ENCODE data around the gene KRT80.

Gene KRT80

GRCh38 chr12:52198454-52199215, 6.8 kb upstream of the KRT80 start:
- DNase-seq (ENCODE audit: low read depth in 2 of 2): no peak

- DNase-seq (ENCODE audit: low read depth in 2 of 2): no peak
These were observed 5.8 kb upstream of the KRT80 start for GRCh38 chr12:52197371-52198231.

DNA sequence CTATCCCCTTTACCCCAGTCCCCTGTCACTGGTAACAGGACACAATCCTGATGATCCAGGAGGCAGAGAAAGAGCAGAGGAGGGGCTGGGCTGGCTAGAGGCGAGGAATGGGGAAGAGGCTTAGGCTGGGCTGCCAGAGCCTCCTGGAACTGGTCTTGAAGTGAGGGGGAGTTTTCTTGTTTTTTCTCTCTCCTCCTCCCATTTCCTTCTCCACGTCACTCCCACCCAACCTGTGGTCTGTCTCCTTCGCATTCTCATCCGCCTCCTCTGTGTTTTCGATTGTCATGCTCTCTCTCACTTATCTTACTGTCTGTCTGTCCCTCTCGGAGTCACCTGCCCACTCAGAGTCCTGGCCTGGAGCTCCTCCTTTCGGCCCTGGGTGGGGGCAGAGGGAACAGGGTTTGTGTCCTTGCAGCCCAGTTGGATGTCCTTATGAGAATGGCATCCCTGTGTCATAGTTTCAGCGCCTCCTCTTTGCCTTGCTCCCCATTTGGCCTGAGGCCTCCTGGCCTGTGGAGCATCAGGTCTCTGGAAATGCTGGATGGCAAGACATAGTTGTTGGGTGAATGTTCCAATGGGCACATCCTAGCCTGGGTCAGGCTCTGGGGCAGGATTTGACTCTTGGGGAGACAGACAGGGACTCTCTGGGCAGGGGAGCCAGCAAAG, 3.4 kb upstream of the KRT80 start:
- DNase-seq (ENCODE audit: low read depth in 2 of 2): no peak

DNA sequence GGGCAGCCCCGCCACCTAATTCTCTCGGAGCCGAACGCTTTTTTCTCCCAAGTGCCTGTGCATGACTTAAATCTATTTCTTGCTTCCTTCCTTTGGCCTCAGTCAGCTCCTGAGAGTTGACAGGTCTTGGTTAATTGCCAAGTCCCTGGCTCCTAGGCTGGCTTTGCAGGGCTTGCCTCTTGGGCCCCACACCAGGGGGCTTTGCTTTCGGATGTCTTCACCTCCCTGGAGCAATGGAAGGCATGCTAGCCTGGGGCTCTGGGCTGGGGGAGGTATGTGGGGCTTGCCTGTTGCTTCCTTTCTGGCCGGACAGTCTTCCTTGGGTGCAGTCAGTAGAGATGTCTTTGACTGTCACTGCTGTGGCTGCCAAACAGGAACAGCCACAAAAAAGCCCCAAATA, 2.2 kb upstream of the KRT80 start:
- DNase-seq (ENCODE audit: low read depth in 2 of 2): no peak

DNA sequence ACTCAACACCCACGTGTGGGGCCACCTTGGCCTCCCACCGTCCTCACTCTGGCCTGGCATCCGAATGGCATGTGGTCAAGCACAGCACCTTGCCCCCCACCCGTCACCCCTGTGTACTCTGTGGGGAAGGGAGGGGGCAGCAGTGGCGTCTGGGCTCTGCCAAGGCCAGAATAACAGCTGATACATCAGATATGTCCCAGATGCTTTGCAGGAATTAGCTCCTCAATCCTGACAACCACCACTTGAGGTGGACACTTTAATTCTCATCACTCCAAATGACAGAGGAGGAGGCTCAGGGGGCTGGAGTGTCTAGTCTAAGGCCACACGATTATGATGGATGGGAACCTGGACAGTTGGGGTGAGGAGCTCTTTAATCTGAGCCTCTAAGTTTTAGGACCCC, 1.7 kb upstream of the KRT80 start:
- DNase-seq (ENCODE audit: low read depth in 2 of 2): no peak

- no peak for DNase-seq (ENCODE audit: low read depth in 2 of 2)
These were observed 719 bp downstream of the KRT80 start for GRCh38 chr12:52190860-52191729.

- no peak for DNase-seq (ENCODE audit: low read depth in 2 of 2)
These were observed 2.2 kb downstream of the KRT80 start for GRCh38 chr12:52189376-52190174.

- no peak for DNase-seq (ENCODE audit: low read depth in 2 of 2)
These were observed 3.2 kb downstream of the KRT80 start for GRCh38 chr12:52188658-52189057.

- no peak for DNase-seq (ENCODE audit: low read depth in 2 of 2)
These were observed 4.2 kb downstream of the KRT80 start for GRCh38 chr12:52187640-52188039.

- no peak for DNase-seq (ENCODE audit: low read depth in 2 of 2)
These were observed 4.6 kb downstream of the KRT80 start for GRCh38 chr12:52187206-52187605.

- no peak for DNase-seq (ENCODE audit: low read depth in 2 of 2)
These were observed 5.5 kb downstream of the KRT80 start for GRCh38 chr12:52186118-52186840.

DNA sequence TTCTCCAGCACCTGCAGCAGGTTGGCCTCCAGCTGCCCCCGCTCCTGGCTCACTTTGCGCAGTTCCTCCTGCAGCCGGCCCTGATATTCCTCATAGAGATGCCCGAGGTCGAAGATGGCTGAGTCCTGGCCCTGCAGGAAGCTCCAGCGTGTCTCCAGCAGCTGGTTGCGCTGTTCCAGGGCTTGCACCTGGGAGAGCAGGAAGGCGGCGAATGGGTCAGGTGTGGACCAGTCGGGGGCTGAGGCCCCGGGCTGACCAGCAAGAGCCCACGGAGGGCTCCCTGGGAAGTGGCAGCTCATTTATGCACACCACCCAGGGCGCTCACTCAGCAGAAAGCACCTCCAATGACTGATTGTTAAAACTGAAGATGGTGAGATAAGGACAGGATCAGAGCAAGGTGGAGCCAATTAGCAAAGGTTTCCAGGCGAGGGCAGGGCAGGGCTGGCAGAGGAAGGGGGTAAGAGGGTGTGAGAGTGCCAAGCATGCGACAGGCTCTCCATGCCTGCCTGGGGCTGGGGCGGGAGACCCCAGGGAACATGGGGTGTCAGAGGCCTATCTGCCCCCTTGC, 6.3 kb downstream of the KRT80 start:
- no peak for DNase-seq (ENCODE audit: low read depth in 2 of 2)

- DNase-seq (ENCODE audit: low read depth in 2 of 2): no peak
These were observed 7.0 kb downstream of the KRT80 start for GRCh38 chr12:52184813-52185212.

DNA sequence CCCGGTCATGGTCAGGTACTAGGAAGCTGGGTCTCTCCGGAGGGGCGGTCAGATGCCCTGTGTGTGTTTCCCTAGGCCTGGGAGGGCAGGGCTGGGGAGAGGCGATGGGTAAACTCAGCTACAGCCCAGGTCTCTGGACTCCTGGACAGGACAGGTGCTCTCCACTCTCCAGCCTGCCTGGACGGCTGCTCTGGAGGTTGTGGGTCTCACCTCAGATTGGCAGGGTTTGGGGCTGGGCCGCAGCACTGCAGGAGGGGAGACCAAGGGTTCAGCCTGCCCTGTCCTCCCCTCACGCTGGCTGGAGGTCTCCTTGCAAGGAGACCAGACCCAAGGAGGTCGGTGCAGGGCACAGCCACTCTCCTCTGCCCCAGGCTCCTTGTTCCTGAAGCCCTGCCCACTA, 7.8 kb downstream of the KRT80 start:
- no peak for DNase-seq (ENCODE audit: low read depth in 2 of 2)

- no peak for DNase-seq (ENCODE audit: low read depth in 2 of 2)
These were observed 8.3 kb downstream of the KRT80 start for GRCh38 chr12:52183544-52183910.

GRCh38 chr12:52182898-52183543, 8.8 kb downstream of the KRT80 start:
- DNase-seq (ENCODE audit: low read depth in 2 of 2): no peak

GRCh38 chr12:52182384-52182783, 9.4 kb downstream of the KRT80 start:
- no peak for DNase-seq (ENCODE audit: low read depth in 2 of 2)

DNA sequence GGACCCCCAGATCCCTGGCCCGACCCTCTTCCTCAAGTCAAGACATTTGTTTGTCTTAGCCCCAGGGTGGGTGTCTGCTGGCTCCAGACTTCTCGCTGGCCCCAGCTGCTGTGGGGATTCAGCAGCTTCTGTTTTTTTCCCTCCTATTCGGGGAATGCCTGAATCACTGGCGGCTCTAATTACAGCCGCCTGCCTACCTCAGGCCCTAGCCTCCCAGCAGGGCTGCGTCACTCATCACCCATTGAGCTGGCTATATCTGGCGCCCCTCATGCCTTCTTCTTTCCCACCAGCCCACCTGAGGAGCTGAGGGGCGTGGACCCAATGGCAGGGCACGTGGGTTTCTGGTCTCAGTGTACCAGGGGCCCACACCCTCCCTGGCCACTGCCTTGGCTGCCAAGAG, 10.1 kb downstream of the KRT80 start:
- no peak for DNase-seq (ENCODE audit: low read depth in 2 of 2)

GRCh38 chr12:52180971-52181628, 10.7 kb downstream of the KRT80 start:
- DNase-seq (ENCODE audit: low read depth in 2 of 2): no peak
